HG02943 (cell line): ENCODE measurements around the gene ATG4D.
A peak's percentile ranks its signal among the peaks of the same experiment; 100 is the strongest.

Experiments used
- ATAC-seq: cut with Tn5 transposase; IDR thresholded peaks from one replicate; pipeline ENCODE4 v1.9.1; 2021; ENCODE audit warnings: mild to moderate bottlenecking, low read depth, moderate library complexity; ENCODE audit not compliant: unreplicated experiment

Gene ATG4D

DNA sequence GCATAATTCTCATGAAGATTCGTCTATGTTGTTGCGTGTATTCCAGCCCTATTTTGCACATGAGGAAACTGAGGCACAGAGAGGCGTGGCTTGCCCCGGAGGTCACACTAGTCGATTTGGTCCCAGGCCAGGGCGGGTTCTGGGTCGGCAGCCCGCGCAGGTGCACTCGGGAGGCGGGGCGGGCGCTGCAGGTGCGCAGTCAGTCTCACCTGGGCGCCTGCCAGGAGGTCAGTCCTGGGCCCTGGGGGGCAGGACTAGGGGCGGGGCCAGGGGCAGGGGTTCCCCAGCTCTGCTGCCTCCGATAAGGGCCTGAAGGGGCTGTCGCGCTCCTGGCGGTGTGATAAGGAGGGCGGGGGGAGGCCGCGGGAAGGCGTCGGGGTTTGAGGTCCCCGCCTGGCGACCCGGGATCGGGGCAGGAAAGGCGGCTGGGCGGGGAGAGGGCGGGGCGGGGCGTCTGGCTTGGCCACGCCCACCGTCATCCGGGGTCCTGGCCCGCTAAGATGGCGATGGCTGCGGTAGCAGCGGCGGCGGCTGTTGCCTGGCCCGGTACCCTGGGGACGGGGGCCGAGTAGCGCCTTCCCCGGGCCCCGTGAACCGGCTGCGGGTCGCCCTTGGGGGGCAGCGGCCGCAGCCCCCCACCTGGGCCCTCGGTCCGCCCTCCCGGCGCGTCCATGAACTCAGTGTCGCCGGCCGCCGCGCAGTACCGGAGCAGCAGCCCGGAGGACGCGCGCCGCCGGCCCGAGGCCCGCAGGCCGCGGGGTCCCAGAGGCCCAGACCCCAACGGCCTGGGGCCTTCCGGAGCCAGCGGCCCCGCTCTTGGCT is at the start of gene ATG4D:
Gene ATG4D, plus strand, starts transcription at position 485 of the 822 bp plus-strand sequence. Its CDS starts 187 bp downstream, at position 672.
- peak; percentile 66 for ATAC-seq

DNA sequence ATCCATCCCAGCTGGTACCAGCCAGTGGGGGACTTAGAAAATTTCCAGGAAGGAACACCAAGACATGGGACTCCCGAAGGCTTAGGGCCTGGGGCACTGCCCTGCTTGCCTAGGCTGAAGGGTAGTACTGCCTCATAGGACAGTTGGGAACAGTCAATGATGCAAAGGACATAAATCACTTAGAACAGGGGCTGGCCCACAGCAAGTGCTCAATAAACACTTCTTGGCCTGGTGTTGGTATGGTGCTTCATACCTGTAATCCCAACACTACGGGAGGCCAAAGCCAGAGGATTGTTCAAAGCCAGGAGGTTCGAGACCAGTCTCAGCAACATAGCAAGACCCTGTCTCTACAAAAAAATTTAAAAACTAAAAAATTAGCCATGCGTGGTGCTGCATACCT is 46.3 kb upstream of the ATG4D start:
- ATAC-seq, result no peak

DNA sequence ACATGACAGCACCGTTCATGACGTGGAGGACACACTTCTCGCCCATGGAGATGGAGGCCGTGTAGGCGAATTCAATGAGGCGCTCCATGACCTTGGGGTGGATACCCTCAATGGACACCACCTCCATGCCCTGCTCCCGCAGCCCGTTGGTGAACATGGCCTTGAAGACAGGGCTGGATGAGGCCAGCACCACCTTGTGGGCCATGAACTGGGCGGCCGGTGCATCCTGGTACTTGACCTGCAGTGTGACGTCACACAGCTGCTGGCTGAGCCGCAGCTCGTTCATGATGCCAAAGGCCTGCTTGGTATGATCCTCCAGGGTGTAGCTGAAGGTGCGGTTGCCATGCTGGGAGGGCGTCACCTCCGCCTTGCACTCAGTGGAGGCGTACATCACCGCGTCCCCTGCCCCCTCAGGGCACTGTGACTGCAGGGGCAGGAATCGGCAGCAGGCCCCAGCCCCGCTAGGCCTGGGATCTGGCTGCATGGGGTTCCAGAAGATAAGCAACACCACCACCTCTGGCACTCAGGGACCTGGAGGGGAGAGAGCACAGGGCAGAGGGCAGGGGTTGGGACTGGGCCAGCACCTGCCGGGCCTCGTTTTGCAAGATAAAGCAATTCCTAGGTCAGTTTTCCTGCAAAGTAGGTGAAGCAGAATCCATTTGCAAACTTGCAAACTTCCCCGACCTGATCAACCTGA is 44.0 kb upstream of the ATG4D start:
- ATAC-seq, result no peak

DNA sequence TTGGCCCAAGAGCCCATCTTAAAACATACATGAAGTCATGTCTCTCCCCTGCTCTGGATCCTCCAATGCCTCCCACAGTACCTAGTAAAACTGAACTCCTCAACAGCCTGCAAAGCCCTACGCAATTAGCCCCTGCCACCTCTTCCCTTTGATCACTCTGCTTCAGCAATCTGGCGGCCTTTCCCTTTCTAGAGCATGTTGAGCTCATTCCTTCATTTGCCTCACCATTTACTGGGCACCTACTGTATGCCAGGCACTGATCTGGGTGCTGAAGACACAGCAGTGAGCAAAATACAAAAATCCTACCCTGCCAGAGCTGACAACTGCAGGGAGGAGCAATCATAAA is 43.5 kb upstream of the ATG4D start:
- ATAC-seq, result no peak

DNA sequence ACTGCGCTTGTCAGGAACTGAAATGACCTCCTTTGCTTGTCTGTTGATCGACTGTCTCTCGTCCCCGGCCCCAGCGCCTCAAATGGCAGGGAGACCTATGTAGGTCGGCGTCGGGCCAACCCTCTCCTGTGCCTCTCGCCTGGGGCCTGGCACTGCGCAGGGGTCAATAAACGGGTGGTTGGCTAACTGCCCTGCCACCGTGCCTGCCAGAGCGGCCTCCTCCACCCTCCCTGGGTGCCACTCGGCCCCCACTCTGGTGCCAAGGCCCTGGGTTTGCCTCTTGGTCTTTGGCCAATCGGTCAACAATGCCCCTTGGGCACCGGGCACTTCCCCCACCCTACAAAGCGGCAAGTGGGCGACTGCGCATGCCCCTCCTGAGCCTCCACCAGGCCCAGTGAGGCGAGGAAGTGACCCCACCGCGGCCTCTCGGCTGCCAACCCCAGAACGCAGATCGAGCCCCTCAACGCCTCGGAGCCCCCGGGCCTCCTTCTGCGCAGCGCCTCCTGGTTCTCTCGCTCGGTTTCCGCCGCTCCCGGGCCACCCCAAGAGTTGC is 41.7 kb upstream of the ATG4D start:
- peak; percentile 42 for ATAC-seq

DNA sequence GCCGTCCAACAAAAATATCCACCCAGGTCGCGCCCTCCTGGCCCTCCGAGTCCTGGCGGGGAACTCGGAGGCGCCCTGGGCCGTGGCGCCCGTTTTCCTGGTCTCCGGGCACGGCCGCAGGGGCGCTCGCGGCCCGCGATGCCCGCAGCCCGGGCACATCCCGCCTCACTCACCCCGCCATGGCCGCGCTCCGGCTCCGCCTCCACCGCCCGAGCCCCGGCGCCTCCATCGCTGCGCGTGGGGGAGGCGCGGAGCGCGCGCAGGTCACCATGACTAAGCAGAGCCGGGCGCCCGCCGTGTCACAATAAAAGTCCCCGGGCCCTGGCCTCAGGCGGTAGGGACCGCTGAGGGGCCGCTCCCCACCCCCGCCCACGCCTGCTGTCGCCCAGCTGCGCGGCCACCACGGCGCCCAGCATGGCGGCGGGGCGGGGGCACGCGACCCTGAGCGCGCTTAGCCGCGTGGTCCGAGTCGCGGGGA is 41.1 kb upstream of the ATG4D start:
- peak; percentile 68 for ATAC-seq

DNA sequence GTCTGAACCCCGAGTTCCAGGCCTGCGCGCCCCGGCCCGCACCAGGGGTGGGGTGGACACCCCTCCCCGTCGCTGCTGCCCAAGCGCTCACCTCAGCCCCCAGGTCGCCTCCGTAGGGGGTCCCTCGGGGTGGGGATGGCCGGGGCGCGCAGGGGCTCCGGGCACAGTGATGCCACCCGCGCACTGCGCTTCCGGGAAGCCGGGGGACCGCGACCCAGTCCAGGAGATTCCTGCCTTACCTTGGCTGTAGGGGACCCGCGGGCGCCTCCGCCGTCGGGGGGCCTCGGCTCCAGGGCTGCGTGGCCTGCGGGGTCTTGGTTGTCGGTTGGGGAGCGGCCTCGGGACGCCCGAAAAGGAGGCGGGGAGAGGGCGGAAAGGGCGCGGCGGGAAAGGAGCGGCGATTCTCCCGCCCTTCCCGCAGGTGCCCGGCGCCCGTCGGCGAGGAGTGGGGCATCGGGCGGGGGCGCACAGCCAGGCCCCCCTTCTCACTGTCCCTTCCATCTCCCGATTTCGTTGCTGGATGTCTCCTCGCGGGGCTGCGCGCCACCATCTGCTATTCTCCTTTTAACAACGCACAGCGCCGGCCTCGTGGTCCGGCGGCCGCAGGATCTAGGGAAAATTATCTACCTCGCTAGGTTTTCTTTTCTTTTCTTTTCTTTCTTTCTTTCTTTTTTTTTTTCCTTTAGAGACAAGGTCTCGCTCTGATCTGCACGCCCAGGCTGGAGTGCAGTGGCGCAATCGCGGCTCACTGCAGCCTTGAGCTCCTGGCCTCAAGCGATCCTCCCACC is 40.5 kb upstream of the ATG4D start, which contains the start of gene KEAP1:
Gene KEAP1, minus strand, starts transcription at position 355 of the 788 bp plus-strand sequence. CDS start 3,323 bp downstream, outside the sequence.
- ATAC-seq, result no peak

DNA sequence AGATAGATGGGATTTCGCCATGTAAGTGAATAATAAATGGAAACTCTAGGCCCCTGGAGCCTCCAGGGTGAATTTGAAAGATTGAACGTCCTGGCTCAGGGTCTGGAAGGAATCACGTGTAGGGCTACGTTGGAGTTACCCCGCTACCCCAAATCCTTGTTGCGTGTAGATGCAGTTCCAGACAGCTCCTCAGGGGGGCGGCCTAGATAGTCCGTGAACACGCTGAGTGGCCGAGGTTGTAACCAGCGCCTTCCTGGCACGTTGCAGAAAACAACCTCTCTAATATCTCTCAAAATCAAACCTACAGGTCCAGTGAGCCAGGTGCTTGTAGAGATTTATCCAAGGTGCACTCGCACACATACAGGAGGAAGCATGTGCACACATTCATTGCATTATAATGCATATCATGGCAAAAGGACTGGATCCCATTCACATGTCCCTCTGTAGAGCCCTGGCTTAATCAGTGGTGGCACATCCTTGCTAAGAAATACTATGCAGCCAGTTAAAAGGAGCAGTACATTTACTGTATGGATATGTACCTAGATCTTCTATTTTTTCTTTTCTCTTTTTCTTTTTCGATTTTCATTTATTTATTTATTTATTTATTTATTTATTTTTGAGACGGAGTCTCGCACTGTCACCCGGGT is 38.0 kb upstream of the ATG4D start:
- no peak for ATAC-seq

DNA sequence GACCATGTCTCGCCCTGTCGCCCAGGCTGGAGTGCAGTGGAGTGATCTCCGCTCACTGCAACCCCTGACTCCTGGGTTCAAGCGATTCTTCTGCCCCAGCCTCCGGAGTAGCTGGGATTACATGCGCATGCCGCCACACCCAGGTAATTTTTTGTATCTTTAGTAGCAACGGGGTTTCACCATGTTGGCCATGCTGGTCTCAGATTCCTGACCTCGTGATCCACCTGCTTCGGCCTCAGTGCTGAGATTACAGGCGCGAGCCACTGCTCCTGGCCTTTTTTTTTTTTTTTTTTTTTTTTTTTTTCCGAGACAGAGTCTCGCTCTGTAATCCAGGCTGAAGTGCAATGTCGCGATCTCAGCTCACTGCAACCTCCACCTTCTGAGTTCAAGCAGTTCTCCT is 35.7 kb upstream of the ATG4D start:
- ATAC-seq, result no peak

DNA sequence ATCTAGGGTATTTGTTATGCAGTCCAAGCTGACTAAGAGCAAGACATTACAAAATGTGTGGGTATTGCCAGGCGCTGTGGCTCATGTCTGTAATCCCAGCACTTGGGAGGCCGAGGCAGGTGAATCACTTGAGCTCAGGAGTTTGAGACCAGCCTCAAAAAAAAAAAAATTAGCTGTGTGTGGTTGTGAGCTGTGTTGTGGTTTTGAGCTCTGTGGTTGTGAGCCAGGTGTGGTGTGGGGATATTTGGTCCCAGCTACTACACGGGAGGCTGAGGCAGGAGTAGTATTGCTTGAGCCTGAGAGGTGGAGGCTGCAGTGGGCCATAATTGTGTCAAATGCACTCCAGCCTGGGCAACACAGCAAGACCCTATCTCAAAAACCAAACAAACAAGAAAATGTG is 35.0 kb upstream of the ATG4D start:
- no peak for ATAC-seq

DNA sequence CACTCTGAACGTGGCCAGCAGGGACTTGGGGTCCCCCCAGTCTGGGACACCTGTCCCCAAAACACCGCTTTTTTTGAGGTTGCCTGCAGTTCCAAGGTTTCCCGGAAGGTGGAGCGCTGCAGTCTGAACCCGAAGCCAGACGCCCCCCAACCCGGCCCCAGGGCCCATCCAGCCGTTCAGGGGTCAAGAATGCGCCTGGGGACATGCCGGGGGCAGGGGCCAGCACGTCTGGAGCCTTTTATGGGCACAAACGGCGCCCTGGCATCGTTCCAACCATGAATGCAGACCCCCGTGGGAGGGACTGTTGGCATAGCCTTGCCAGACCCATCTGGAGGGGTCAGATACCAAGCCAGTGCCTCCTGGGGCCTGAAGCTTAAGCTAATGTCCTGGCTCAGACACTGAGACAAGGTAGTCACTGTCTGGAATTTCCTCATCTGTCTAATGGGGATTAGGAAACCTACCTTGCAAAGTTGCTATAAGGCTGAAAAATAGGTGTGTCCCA is 33.4 kb upstream of the ATG4D start:
- no peak for ATAC-seq

DNA sequence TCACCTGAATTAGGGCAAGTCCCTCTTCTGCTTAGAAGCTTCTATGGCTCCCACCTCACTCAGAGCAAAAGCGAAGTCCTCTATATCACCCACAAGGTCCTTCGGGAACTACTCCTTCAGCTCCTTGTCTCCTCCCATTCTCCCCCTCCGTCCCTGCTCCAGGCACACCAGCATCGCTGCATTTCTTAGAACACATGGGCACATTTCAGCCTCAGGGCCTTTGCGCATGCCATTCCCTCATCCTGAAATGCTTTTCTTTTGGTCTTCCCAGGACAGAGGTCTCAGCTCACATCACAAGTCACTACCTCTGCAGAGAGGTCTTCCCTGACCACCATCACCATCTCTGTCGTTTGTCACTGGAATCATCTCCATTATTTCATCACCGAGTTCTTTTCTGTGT is 30.5 kb upstream of the ATG4D start:
- no peak for ATAC-seq

DNA sequence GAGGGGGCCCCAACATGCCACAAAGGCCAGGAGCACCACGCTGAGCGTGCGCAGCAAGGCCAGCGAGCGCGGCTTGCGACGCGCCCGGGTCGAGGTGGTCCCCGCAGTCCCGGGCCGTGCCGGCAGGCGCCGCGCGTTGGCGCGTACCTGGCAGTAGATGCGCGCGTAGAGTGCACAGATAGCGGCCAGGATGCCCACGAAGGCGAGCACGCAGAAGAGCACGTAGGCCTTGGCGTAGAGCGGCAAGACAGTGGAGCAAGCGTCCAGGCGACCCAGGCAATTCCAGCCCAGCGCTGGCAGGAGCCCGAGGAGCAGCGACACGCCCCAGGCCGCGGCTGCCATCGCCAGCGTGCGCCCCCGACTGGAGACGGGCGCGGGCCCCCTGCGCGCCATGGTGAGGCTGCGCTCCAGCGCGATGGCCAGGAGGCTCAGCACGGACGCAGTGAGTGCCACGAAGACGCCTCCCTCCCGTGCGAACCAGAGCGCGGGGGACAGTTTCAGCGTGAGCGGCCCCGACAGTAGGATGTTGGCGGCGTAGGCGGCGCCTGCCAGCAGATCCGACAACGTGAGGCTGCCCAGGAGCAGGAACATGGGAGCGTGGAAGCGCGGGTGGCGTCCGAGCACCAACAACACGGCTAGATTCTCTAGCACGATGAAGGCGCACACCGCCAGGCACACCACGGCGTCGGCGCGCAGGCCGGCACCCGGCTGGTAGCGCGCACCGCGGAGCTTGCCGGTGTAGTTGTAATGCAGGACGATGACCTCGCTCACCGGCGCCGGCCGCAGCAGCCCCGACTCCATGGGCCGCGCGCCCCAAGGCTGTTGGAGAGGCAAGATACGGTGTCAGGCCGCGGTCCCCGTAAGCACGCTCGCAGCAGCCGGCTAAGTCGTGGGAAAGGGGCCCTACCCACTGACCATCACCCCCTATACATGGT is 29.2 kb upstream of the ATG4D start:
- ATAC-seq, result no peak

DNA sequence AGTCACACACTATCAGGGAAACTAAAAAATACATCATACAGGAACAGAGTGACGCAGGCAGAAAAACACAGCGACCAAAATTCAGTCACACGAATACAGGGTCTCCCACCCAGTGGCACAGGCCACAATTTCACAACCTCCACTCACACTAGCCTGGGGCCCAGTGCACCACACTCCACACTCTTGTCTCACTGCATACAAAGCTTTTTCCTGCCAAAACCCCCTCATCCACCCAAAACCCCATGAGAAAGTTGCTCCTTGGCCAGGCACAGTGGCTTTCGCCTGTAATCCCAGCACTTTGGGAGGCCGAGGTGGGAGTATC is 27.7 kb upstream of the ATG4D start:
- ATAC-seq, result no peak

DNA sequence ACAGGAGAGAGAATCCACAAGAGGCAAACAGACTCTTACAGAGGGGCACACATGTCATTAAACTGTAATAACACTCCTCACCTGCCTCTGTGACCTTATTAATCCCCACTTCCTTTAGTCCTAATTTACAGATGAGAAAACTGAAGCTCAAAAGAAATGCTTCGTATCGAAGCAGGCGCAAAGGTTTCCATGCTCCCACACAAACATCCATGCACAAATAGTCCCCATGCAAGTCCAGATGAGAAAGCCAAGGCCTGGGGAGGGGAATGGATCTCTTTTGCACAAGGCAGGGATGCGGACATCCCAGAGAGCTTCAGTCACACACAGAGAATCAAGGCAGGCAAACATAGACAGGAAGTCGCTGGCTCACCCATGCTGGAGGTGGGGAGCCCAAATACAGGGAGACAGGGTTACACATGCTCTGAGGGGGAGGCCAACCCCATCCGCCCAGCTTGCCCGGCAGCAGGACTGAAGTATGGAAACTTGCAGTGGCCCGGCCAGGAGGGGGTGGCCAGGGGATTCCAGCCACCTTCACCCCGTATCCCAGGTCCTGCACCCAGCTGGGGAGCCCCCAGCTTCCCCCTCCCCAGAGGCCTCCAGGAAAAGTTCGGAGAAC is 26.9 kb upstream of the ATG4D start:
- no peak for ATAC-seq

DNA sequence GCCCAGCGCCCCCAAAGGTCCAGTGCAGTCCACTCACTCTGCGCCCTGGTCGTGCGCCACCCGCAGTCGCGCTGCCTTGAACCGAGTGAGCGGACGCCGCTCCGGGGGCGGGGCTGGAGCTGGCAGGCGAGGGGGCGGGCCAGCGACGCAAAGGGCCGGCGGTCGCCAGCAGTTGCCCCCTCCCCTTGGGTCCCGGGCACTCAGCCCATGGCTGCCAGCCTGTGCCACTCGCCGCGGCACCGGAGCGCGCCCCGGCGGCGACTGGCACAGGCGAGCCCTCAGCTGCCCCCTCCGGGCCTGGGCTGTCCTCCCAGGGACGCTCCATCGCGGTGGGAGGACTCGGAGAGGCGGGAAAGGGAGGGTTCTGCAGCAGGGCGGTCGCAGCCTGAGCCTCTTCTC is 26.3 kb upstream of the ATG4D start, which contains the start of gene S1PR5:
Gene S1PR5, minus strand, starts transcription at position 87 of the 399 bp plus-strand sequence. CDS start 2,436 bp downstream, outside the sequence.
- no peak for ATAC-seq

DNA sequence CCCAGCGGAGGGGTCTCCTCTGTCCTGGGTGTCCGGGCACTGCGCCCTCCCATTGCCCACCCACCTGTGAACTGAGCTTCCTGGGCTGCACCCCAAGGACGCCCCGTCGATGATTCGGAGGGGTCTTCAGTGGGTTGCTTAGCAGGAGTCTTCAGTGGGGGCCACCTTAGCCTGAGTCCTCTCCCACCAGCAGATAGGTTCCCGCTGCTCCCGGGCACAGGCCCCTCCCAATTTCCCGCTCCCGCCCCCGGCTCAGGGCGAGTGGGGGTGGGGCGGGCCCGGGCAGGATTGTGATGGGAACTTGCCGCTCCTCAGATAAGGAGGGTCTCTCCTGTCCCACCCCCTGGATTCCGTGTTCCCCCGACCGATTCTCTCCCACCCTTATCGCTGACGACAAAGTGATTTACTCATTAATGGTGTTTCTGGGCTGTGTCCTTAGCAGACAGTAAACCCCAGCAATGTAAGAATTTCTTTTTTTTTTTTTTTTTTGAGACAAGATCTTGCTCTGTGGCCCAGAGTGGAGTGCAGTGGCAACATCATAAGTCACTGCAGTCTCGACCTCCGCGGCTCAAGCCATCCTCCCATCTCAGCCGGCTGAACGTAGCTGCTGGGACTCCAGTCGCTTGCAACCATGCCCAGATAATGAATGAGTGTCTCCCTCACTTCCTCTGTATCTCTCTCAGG is 25.8 kb upstream of the ATG4D start:
- no peak for ATAC-seq
